Glomerular endothelial cell (primary cell): Measurements from ENCODE around the gene TRIM17. TPM values are rescaled to one million over a fixed set of nuclear protein-coding genes. Genes with fewer than 3 reads are reported as not detected.
A peak's percentile ranks its signal among the peaks of the same experiment; 100 is the strongest.

Source experiments
- DNase-seq: peaks from one replicate; pipeline ENCODE4 v3.0.0-alpha.2; 2011; ENCODE audit warnings: low read depth, low spot score; ENCODE audit errors: extremely low read depth
- total RNA-seq: library from RNA; depleted of rRNA; stranded (reverse); fragments of >200 nt; gene quantifications from 2 replicates; pipeline ENCODE4 v1.2.3, GENCODE V29; 2015

Gene TRIM17
- total RNA-seq, 1 donor from 2014 or later, result not detected

GRCh38 chr1:228402641-228403025 lies 14.0 kb downstream of the TRIM17 start:
- no peak for DNase-seq

- no peak for DNase-seq
Observed at GRCh38 chr1:228401782-228402640, 14.7 kb downstream of the TRIM17 start.

- no peak for DNase-seq
Observed at GRCh38 chr1:228400692-228401454, 15.8 kb downstream of the TRIM17 start.

- no peak for DNase-seq
Observed at GRCh38 chr1:228400237-228400651, 16.4 kb downstream of the TRIM17 start.

GRCh38 chr1:228399531-228400236 lies 17.0 kb downstream of the TRIM17 start:
- no peak for DNase-seq

GRCh38 chr1:228398741-228399461 lies 17.8 kb downstream of the TRIM17 start:
- no peak for DNase-seq

- DNase-seq, result no peak
Observed at GRCh38 chr1:228397966-228398365, 18.7 kb downstream of the TRIM17 start.

GRCh38 chr1:228396770-228397662 lies 19.6 kb downstream of the TRIM17 start:
- DNase-seq, result no peak

GRCh38 chr1:228394571-228395394 lies 21.9 kb downstream of the TRIM17 start:
- no peak for DNase-seq

- DNase-seq, result no peak
Observed at GRCh38 chr1:228393811-228394570, 22.7 kb downstream of the TRIM17 start.

- DNase-seq, result peak; percentile 12
Observed at GRCh38 chr1:228393268-228393701, 23.4 kb downstream of the TRIM17 start.

- no peak for DNase-seq
Observed at GRCh38 chr1:228392111-228392936, 24.3 kb downstream of the TRIM17 start.

GRCh38 chr1:228391411-228392020 lies 25.1 kb downstream of the TRIM17 start:
- DNase-seq, result no peak

GRCh38 chr1:228390649-228391048 lies 26.0 kb downstream of the TRIM17 start:
- DNase-seq, result no peak

GRCh38 chr1:228387321-228387720 lies 29.3 kb downstream of the TRIM17 start:
- DNase-seq, result no peak

GRCh38 chr1:228385232-228385631 lies 31.4 kb downstream of the TRIM17 start:
- no peak for DNase-seq

GRCh38 chr1:228383773-228384172 lies 32.9 kb downstream of the TRIM17 start:
- DNase-seq, result no peak
